ENCODE data around the gene L1TD1.
"Not testable (repeated sequence)": the region's sequence is repeated elsewhere in the genome, so short reads cannot be mapped to it uniquely, and the experiment has no call there.

L1TD1 gene, protein sequence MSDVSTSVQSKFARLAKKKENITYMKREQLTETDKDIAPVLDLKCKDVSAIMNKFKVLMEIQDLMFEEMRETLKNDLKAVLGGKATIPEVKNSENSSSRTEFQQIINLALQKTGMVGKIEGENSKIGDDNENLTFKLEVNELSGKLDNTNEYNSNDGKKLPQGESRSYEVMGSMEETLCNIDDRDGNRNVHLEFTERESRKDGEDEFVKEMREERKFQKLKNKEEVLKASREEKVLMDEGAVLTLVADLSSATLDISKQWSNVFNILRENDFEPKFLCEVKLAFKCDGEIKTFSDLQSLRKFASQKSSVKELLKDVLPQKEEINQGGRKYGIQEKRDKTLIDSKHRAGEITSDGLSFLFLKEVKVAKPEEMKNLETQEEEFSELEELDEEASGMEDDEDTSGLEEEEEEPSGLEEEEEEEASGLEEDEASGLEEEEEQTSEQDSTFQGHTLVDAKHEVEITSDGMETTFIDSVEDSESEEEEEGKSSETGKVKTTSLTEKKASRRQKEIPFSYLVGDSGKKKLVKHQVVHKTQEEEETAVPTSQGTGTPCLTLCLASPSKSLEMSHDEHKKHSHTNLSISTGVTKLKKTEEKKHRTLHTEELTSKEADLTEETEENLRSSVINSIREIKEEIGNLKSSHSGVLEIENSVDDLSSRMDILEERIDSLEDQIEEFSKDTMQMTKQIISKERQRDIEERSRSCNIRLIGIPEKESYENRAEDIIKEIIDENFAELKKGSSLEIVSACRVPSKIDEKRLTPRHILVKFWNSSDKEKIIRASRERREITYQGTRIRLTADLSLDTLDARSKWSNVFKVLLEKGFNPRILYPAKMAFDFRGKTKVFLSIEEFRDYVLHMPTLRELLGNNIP

DNA sequence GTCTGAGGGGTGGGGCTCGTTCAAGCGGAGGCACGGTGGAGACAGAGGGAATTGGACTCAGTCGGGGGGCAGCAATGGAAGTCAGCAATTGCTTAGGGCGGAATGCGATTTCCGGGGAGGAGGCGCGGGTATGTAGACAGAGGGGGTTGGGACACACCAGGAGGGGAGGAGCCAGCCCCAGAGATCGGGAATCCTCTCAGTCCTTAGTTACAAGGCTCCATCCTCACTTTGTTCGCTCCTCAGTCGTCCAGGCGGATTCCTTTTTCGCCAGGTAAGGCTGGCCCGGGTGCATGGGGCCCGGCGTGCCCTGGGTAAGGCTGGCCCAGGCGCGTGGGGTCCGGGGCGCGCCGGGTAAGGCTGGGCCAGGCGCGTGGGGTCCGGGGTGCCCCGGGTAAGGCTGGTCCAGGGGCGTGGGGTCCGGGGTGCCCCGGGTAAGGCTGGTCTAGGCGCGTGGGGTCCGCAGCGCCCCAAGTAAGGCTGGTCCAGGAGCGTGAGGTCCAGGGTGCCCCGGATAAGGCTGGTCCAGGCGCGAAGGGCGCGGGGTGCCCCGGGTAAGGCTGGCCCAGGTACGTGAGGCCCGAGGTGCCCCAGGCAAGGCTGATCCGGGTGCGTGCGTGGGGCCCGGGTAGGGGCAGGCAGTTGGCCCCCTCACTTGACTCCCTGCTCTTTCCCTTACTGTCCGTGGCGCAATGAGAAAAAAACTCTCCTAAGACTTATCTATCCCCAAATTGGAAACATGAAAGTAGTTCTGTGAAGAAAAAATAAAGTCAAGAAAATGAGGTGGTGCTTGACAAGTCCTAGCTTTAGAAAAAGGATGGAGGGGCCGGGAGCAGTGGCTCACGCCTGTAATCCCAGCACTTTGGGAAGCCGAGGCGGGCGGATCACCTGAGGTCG lies at the start of gene L1TD1:
Gene L1TD1, plus strand, starts transcription at position 199 of the 894 bp plus-strand sequence. CDS start 11,780 bp downstream, outside the sequence.
- no peak for DNase-seq (ENCODE audit: low read depth in 2 of 2)
- no peak for TF ChIP-seq CTCF (IDR thresholded peaks at IDR 0.05; ENCODE audit: low read depth, low read length)
- no peak within 1 kb of the TSS for H3K4me3 ChIP-seq (replicated peaks in 1 of 2; ENCODE audit: low read depth in 2 of 2, low read length in 2 of 2)

DNA sequence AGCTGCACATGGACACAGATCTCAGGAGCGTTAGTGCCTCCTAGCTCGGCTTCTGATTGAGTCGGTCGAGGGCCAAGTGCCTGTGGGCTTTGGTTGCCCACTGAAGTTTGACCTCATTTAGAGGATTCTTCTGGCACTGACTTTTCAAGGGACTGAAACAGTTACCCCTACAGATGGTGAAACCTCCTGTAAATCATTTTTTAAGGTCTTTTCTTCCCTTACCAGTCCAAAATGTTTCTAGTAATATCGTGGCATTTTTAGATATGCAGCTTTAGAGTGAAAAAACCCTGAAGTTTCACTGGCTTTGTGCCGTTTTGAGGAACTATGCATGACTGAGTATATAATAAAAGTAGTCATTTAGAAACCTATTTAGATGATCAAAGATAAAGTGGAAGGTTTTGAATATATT lies 34.7 kb upstream of the L1TD1 start:
- no peak overlapping the region for H3K4me3 ChIP-seq (replicated peaks in 1 of 2; ENCODE audit: low read depth in 2 of 2, low read length in 2 of 2)
- DNase-seq (ENCODE audit: low read depth in 2 of 2): no peak
- TF ChIP-seq CTCF (IDR thresholded peaks at IDR 0.05; ENCODE audit: low read depth, low read length): no peak

DNA sequence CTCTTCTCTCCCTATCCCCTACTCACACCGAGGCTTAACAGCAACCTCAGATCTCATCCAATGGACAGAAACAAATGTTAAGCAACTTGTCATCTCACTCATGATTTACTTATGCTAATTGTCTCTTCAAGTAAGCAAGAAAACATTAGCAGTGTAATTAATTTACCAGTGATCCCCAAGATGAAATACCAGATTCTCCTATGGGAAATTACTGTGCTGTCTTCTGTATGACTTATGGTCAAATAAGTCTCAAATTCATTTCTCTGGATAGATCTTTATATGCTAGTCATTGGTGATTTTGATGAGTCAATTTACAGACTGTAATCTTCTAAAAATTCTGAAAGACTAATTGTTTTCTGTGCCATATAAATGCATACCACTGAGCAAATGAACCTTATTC lies 32.9 kb upstream of the L1TD1 start:
- DNase-seq (ENCODE audit: low read depth in 2 of 2): no peak
- TF ChIP-seq CTCF (IDR thresholded peaks at IDR 0.05; ENCODE audit: low read depth, low read length): no peak
- no peak overlapping the region for H3K4me3 ChIP-seq (replicated peaks in 1 of 2; ENCODE audit: low read depth in 2 of 2, low read length in 2 of 2)

- not testable (repeated sequence) for H3K4me3 ChIP-seq (replicated peaks in 1 of 2; ENCODE audit: low read depth in 2 of 2, low read length in 2 of 2); DNase-seq (ENCODE audit: low read depth in 2 of 2)
Observed at GRCh38 chr1:62170380-62170779, 24.3 kb upstream of the L1TD1 start.

GRCh38 chr1:62175568-62176179 lies 19.0 kb upstream of the L1TD1 start:
- H3K4me3 ChIP-seq (replicated peaks in 1 of 2; ENCODE audit: low read depth in 2 of 2, low read length in 2 of 2): no peak overlapping the region
- peak; percentile 70 for TF ChIP-seq CTCF (IDR thresholded peaks at IDR 0.05; ENCODE audit: low read depth, low read length)
- DNase-seq (ENCODE audit: low read depth in 2 of 2): peak; percentile 61

GRCh38 chr1:62176597-62177312 lies 17.9 kb upstream of the L1TD1 start:
- DNase-seq (ENCODE audit: low read depth in 2 of 2): no peak
- H3K4me3 ChIP-seq (replicated peaks in 1 of 2; ENCODE audit: low read depth in 2 of 2, low read length in 2 of 2): no peak overlapping the region
- TF ChIP-seq CTCF (IDR thresholded peaks at IDR 0.05; ENCODE audit: low read depth, low read length): no peak

All from cardiac fibroblast (primary cell).